ENCODE results near the gene DCUN1D1.

DCUN1D1 gene

DNA sequence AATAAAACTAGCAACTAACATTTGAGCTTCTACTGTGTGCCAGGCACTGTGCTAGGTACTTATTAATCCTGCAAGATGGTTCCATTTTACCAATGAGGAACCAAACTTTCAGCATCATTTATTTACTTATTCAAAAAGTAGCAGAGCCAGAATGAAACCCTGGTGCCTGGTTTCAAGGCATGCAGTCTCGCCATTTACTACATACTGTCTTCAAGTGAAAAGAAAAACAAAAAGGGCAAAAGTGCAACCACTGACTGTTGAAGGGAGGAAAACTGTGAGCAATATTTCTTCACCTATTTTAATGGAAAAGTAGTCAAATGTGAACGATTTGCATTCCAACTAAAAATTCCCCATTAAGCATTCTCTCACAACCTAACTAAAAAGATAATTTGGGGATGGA, 8.7 kb downstream of the DCUN1D1 start:
- DNase-seq: no peak

DNA sequence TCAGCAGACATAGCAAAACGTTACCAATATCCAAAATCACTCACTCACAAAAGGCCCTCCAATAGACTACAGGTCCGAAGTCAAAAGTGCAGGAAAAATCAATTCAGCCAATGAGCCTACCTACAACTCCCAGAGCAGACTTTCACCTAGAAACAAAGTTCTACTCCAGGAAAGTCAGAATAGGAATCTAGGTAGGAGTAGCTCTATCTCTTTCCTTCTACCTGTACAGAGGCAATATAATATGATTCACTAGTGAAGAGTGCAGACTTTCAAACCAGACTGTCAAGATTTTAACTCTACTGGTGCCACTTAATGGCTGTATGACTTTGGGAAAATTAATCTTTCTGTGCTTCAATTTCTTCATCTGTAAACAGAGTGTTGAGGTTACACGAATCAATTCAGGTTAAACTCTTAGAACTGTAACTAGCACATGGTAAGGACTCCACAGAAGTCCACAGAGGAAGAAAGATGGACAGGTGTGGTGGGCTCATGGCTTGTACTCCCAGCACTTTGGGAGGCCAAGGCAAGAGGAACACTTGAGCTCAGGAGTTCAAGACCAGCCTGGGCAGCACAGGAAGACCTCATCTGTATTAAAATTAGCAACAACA, 9.4 kb downstream of the DCUN1D1 start:
- no peak for DNase-seq

DNA sequence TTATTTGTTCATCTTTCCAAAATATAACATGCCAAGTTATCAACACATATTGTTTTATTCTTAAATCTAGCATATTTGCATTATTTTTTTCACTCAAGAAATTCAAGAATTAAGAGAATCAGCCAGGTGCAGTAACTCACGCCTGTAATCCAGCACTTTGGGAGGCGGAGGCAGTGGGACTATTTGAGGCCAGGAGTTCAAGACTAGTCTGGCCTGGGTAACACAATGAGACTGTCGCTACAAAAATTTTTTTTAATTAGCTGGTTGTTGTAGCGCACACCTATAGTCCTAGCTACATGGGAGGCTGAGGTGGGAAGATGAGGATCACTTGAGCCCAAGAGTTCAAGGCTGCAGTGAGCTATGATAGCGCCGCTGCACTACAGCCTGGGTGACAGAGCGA, 10.5 kb downstream of the DCUN1D1 start:
- DNase-seq: no peak

DNA sequence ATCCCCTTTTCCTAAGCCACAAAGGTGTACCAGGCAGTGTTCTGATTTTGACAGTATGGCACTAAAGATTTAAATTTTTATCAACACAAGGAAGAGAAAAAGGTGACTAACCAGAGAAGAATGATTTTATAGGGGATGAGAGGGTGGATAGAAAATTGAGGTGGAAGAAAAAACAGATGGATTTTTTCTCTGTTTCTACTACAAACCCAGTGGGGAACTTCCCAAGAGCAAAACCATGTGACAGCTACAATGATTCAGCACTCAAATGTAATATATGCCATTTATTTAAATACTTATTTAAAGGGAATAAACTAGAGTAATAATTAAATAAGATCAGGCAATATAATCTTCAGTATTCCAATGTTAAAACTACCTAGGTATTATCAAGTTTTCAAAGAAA, 11.1 kb downstream of the DCUN1D1 start:
- no peak for DNase-seq

DNA sequence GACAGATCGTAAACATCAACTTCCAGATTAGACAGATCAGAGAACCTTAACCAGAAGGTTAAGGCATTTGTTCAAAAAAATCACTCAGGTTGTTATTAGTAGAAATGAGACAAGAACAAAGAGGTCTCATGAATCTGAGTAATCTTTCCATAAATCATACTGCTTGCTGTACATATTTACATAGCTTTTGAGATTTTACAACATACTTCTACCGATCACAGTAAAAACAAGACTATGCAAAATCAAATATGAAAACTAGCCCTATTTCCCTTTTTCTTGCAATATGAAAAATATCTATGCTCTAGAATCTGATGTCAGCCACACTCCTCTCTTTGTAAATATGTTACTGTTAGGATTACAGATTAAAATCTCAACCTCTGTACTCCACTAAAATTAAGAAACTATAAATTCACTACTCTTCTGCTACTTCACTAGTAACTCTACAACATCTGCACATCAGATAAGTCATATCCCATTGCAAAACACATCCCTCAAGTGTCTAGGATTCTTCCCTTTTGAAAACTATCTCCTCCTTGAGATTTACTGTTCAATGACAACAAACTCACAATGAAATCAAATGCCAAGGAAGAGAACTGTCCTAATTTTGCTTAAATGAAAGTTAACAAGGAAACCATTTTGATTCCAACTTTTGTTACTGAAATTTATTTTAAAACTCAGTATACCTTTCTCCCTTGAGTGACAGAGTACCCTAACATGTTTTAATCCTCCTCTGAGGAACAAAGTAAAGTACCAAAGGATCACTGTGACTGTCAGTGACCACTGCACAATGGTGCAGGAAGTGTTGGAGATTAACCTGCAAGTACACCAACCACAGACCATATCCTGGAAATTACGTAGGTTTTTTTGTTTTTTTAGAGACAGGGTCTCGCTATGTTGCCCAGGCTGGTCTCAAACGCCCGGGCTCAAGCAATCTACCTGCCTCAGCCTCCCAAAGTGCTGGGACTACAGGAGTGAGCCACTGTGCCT, 12.8 kb downstream of the DCUN1D1 start:
- no peak for DNase-seq

DNA sequence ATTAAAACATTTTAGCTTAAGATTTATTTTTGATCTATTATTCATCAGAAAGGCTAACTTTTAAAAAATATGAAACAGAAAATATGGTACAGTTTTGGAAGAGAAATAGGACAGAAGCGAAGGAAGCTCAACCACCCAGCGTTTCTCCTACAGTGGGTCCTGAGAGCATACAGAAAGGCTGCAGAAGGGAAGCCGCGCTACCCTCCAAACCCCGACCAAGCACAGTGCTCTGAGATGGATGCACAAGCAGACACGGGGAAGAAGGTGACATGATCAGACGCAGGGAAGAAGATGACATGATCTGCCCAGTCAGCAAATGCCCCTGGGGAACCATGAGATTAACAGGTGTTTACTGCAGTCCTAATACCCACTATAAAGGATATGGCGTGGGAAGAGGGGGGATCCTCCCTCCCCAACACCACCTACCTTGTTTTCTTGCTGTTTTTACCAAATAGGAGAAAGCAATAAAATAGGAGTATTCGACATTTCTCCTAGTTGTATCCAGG, 14.4 kb downstream of the DCUN1D1 start:
- no peak for DNase-seq

DNA sequence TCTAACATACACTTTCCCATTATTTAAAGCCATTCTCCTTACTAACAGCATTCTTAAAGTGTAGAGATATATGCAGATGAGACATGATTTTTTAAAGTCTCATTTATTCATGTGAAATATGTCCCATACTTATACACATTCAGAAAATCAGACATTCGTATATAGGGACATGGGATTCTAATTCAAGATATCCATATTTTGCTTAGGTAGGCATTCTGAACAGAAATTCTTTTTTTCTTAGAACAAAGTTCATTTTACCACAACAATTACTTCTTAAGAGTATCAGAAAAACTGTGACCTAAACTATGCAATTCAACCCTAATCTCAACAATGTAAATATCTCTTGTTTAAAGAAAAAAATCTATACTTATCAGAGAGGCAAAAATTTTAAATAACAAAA, 16.2 kb downstream of the DCUN1D1 start:
- DNase-seq: no peak

DNA sequence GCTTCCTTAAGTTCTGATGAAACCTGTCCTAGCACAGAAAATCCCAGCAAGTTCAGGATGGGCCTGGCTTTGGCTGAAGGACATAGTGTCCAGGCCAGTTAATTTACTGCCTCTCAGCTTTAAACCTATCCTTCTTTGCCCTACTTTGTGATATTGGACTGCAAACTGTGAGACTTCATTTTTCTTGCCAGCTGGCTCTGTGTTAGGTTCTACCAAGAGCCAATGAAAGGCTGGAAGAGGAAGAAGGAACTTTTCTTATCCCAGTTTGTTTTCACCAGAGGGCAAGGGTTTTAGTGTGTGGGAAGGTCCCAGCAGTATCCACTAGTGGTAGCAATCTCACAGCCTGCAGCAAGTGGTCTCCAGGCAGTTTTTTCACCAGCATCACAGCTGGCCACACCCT, 18.2 kb downstream of the DCUN1D1 start:
- no peak for DNase-seq

DNA sequence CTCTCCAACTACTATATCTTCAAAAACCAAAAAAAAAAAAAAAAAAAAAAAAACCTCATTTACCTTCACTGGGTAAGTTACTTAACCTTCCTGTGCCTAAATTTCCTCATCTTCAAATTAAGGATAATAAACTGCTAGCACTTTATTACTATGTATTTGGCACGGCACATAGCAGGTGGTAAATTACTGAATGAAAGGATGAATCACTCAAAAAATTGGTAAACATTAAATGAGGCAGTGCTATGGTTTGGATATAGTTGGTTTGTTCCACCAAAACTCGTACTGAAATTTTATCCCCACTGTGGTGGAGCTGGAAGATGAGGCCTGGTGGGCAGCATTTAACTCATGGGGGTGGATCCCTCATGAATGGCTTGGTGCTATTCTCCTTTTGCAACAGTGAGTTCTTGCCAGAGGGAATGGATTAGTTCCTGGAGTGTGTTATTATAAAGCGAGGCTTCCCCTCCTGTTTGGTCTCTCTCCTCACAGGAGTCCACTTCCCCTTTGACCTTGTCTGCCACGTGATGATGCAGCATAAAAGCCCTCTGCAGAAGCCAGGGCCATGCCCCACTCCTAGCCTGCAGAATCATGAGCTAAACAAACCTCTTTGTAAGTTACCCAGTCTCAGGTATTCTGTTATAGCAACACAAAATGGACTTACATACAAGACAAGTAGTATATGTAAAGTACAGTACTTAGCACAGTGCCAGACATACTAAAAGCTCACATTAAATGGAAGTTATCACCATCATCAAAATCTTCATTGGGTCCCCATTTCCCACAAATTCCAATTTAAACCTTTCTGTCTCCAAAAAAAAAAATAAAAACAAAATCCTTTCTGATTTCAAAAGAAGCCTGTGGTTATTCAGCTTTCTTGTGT, 20.6 kb downstream of the DCUN1D1 start:
- no peak for DNase-seq

DNA sequence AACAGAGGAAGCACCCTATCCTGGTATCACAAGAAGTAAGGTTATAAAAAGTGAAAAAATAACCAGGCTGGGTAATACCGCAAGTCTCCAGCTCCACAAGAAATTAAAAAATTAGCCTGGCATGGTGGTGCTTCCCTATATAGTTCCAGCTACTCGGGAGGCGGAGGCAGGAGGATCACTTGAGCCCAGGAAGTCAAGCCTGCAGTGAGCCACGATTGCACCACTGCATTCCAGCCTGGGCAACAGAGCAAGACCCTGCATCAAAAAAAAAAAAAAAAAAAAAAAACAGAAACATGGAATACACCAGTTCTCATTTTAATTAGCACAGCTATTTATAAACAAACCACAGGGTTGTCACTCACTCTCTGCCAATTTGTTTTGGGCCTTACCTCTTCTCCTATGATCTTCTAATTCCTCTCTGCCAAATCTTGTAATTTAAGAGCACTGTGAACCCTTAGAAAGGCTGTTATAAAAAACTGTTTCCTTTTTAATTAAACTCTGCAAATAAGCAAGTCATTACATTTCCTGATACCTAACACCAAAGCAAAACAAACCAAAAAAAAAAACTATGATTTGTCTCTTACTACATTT, 22.6 kb downstream of the DCUN1D1 start:
- DNase-seq: no peak

DNA sequence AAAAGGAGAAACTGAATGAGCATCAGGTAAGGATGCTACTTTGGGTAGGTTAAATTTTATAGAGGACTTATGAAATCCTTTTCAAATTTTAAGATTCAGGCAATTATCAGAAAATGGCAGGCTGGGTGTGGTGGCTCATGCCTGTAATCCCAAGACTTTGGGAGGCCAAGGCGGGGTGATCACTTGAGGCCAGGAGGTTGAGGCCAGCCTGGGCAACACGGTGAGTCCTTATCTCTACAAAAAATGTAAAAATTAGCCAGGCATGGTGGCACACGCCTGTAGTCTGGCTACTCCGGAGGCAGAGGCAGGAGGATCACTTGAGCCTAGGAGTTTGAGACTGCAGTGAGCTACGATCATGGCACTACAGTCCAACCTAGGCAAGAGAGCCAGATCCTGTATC, 23.1 kb downstream of the DCUN1D1 start:
- DNase-seq: no peak

DNA sequence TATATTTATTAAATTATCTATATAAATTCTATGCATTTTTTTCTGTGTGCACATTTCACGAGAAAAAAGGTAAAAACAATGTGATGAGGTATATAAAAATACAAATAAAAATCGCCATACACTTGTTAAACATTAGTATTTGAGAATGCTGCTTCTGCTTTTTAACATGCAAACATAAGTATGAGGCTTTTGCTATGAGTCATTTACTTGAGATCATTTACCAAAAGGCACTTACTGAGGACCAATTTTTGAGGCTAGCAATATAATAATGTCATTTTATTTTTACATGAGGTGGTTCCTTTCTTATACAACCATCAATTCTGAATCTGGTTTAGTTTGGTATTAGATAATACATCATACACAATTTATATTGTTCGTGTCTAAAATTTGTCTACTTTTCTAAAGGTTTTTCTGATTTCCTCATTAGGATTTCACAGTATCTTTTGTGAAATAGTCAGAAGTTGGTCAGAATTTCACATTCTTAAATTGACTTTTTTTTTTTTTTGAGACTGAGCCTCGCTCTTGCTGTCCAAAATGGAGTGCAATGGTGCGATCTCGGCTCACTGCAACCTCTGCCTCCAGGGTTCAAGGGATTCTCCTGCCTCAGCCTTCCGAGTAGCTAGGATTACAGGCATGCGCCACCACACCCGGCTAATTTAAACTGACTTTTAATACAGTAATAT, 25.6 kb downstream of the DCUN1D1 start:
- DNase-seq: no peak

DNA sequence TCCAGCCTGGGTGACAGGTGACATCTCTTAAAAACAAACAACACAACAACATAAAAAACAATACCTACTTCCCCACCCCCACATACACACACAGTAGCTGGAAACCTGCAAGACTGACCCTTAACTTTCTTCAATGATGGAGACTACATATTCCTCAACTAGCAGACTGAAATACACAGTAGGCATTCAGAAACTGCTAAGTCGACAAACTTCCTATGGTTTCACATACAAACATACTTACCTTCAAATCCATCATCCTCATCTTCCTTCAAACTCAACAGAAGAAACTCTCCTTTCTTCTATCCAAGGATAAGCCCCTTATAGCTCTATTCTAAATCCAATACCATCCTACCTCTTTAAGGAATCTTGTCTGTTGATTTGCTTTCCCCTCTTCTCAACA, 30.6 kb downstream of the DCUN1D1 start:
- DNase-seq: no peak

DNA sequence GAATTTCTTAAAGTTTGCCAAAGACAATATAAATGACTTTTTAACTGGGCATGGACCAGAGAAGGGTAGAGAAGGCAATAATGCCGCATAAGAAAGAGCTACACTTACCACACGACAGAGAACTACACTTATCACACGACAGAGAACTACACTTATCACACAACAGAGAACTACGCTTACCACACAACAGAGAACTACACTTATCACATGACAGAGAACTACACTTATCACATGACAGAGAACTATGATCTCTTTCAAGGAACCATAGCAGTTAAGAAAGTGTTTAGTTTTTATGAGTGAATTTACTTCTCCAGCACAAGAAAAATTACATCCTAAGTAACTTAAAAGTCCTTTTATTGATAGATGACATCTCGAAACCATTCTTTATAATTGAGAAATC, 32.0 kb downstream of the DCUN1D1 start:
- no peak for DNase-seq

DNA sequence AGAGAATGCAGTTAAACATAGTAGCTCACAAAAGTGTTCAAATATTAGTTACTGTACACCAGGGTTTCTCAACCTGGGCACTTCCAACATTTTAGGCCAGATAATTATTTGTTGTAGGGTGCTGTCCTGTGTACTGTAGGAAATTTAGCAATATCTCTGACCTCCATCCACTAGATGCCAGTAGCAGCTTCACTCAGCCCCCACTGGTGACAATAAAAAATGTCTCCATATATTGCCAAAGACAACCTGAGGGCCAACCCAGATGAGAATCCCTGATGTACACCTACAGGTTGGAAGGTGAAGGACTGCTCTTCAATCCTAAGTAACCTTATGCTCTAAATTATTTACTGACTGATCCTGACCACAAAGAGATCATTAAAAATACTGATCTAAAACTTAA, 32.5 kb downstream of the DCUN1D1 start:
- no peak for DNase-seq

DNA sequence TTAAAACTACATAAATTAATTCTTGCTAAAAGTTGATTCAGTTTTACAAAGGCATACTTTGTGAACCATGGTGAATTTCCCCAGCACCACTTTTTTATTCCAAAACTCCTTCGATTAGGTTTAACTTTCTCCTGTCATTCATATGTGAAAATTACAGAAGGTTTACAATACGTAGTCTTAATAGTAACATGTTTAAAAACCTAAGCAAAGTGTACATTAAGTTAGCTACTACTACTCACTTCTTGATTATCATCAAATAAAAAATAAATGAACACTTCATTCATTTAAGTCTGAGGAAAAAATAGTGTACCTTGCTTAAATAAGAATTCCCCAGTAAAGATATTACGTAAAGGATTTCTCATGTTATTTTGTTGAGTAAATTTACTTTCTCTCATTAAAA, 38.6 kb downstream of the DCUN1D1 start:
- no peak for DNase-seq

DNA sequence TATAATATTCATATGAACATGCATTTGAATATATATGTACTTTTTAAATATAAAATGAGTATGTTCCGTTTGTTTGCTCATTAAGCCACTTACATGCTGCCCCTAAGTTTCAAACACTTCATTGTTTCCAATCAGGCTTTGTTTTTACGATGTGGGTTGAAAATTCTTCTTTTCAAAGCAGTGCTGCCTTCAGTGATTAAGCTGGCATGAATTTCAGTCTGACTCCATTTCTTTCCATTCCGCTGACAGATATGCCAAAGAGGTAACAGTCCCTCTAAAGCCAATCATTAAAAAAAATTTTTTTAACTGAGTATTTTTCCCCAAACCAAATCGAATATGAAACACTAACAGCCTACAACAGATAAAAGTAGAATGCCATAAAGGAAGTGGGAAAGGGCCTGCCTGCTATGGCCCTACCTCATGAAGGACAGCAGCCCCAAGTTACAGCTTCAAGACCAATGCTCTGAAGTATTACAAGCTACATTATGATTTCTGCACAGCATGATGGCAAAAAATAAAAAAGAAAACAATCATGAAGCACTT, 40.0 kb downstream of the DCUN1D1 start:
- no peak for DNase-seq

DNA sequence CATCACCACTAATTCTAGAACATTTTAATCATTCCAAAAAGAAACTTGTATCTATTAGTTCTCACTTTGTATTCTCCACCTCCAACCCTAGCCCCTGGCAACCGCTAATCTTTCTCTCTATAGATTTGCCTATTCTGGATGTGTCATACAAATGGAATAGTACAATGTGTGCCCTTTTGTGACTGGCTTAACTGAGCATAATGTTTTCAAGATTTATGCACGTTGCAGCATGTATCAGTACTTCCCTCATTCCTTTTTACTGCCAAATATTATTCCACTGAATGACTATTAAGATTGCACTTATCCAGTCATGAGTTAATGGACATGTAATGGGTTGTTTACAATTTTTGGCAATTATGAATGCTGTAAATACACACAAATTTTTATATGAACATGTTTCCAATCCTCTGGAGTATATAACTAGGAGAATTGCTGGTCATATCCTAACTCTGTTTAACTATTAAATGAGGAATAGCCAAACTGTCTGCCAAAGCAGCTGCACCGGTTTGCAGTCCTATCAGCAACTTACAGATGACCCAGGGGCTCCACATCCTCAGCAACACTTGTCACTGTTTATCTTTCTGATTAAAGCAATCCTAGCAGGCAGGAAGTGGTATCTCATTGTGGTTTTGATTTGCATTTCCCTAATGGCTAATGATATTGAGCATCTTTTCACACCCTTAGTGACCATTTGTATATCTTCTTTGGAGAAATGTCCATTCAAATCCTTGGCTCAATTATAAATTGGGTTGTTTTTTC, 42.9 kb downstream of the DCUN1D1 start:
- no peak for DNase-seq

DNA sequence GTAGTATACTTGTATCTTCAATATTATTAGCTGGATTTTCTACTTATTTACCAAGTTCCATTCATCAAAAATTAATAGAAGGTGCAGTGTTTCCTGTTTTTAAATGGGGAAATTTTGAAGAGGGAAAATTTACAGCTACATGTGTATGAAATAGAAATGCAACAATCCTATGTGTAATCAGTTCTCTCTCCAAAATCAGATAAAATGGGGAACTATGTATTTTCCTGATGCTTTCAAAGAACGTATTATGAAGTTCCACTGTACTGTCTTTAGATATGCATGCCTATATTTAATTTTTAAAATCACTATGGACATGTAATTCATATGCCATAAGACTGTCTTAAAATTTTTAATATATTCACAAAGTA, 43.4 kb downstream of the DCUN1D1 start:
- no peak for DNase-seq

DNA sequence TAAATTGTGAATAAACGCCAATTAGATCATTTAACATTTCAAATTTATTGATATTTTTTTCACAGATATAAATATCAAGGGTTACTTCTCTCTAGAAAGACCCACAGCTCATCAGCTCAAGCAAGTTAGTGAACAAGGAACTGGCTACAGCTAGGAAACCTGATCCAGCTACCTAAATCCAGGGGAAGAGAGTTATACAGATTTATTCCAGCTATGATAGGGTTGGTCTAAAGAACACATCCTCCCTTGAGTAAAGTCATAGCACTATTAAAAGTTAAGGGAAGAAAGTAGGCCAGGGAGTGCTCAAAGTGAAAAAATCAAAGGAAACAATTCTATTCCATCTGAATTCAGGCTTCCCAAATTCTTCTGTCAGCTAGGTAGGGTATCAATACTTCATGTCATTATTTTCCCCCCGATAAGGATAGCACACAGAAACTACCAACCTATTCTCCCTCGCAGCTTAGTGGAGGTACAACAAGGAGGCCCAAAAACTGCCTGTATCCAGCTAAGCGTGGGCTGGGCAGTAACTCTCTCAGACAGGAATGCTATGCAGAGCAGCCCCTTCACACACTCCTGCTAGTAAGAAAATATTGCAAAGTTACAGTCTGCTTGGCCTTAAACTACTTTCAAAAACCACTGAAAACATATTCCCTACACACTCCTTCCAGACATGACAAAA, 44.0 kb downstream of the DCUN1D1 start:
- DNase-seq: no peak

DNA sequence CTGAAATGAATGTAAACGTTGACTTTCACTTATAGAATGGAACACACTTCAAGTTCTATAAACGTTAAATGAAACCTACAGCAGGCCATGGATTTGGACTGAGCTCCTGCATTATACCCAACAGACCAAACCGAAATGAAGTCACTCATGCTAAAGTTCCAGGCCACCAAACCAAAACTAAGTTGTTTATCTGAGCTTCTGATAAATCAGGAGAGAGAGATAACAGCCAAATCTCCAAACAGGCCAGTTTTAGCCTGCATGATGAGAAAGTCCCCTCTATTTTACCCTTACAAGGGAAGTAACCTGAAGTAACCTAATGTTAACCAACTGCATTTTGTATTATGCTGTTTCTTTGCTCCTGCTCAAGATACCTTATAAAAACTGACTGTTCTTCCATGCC, 44.5 kb downstream of the DCUN1D1 start:
- no peak for DNase-seq
